CD4-positive, alpha-beta T cell (primary cell): Measurements from ENCODE around the gene ZNF84. TPM values are rescaled to one million over a fixed set of nuclear protein-coding genes. Genes with fewer than 3 reads are reported as not detected.

ENCODE experiments used
- ATAC-seq: fragments of 200-7000 bp; cut with Tn5 transposase; one replicate; pipeline ENCODE4 v1.10.0; 2022; ENCODE audit warnings: mild to moderate bottlenecking; ENCODE audit not compliant: poor library complexity
- CTCF ChIA-PET: fragments of 350-600 bp; sonication (Branson Sonifier 250); formaldehyde crosslinking; loops from one replicate; lab custom pipeline; 2021; ENCODE audit warnings: antibody characterized with exemption, inconsistent platforms; lab: Charles Lee
- POLR2A ChIA-PET: fragments of 350-600 bp; sonication (Branson Sonifier 250); formaldehyde crosslinking; loops from one replicate; lab custom pipeline; 2021; ENCODE audit warnings: antibody characterized with exemption, inconsistent platforms; lab: Charles Lee
- DNase-seq, 14 experiments: peaks; one replicate each; pipeline ENCODE4 v3.0.0-alpha.2; 2013 to 2020; ENCODE audit warnings: mixed read lengths in 2 of 14
- H3K27ac ChIP-seq, 2 donors: one replicate each; pipeline versions ENCODE4 v1.5.1 to v1.7.0; 2013; ENCODE audit warnings: low read length in 2 of 2, low read depth in 1 of 2, mild to moderate bottlenecking in 1 of 2
- H3K27me3 ChIP-seq, 2 experiments: 1 replicate in 1 of 2; 2 replicates in 1 of 2; pipeline versions ENCODE4 v1.6.1 to v1.7.0; 2013; ENCODE audit warnings: low read length in 2 of 2, control low read depth in 1 of 2, mild to moderate bottlenecking in 1 of 2, moderate library complexity in 1 of 2; ENCODE audit not compliant: insufficient read depth in 2 of 2, control insufficient read depth in 1 of 2
- H3K36me3 ChIP-seq: one replicate; pipeline ENCODE4 v1.6.1; 2013; ENCODE audit warnings: low read length, control low read depth; ENCODE audit not compliant: insufficient read depth
- H3K4me1 ChIP-seq: one replicate; pipeline ENCODE4 v1.6.1; 2013; ENCODE audit warnings: low read length, control low read depth; ENCODE audit not compliant: insufficient read depth
- H3K4me3 ChIP-seq: one replicate; pipeline ENCODE4 v1.5.1; 2013; ENCODE audit warnings: mild to moderate bottlenecking, low read length, moderate library complexity
- H3K9me3 ChIP-seq, 2 experiments: 1 replicate in 1 of 2; 2 replicates in 1 of 2; pipeline versions ENCODE4 v1.6.1 to v1.7.0; 2013; ENCODE audit warnings: low read length in 2 of 2, mild to moderate bottlenecking in 2 of 2, control low read depth in 1 of 2, moderate library complexity in 1 of 2; ENCODE audit not compliant: control insufficient read depth in 1 of 2, insufficient read depth in 1 of 2
- H3K27ac Mint-ChIP-seq: one replicate; pipeline ENCODE4 v1.8.0; 2020; ENCODE audit warnings: mixed read lengths
- H3K27me3 Mint-ChIP-seq: one replicate; pipeline ENCODE4 v1.8.0; 2021; ENCODE audit warnings: mixed read lengths
- H3K36me3 Mint-ChIP-seq: one replicate; pipeline ENCODE4 v1.8.0; 2021; ENCODE audit warnings: low read depth, mixed read lengths
- H3K4me1 Mint-ChIP-seq: one replicate; pipeline ENCODE4 v1.8.0; 2021; ENCODE audit warnings: low read depth, mixed read lengths
- H3K4me3 Mint-ChIP-seq: one replicate; pipeline ENCODE4 v1.8.0; 2020; ENCODE audit warnings: mild to moderate bottlenecking, mixed read lengths
- H3K9me3 Mint-ChIP-seq: one replicate; pipeline ENCODE4 v1.8.0; 2020; ENCODE audit warnings: mixed read lengths
- CTCF ChIP-seq: fragments of 200-600 bp; IDR thresholded peaks from one replicate; pipeline ENCODE4 v1.8.0; 2022; ENCODE audit warnings: antibody characterized with exemption, mild to moderate bottlenecking
- intact Hi-C, 2 experiments: fragments of 100-400 bp; cut with DNase I in 1 of 2; cut with micrococcal nuclease in 1 of 2; formaldehyde crosslinking; loops; one replicate each; pipeline versions ENCODE4 v1.15.1 to v1.9.0; 2023 to 2025; cut with DNase I, micrococcal nuclease
- total RNA-seq, 174 experiments: library from RNA in 2 of 174; stranded (reverse) in 2 of 174; gene quantifications; one replicate each; pipeline ENCODE4 v1.2.3 and lab custom pipeline; 2021 to 2026

ZNF84 gene
- total RNA-seq, 2 experiments from 2014 or later: 22.8 to 26.0 TPM

GRCh38 chr12:133107121-133107520, 69.8 kb downstream of the ZNF84 start:
- H3K4me3 ChIP-seq: no peak overlapping the region
- intact Hi-C loops: loop anchor here in 1 of 2 experiments (5.0 kb wide), 1 partner anchor 55 kb away; no protein-coding TSS in a partner anchor
- DNase-seq (no peak), ATAC-seq (no peak)
- no peak overlapping the region for H3K27ac ChIP-seq
- Mint-ChIP-seq H3K9me3 (peaks cover 12% of the 10 kb centered on the region), H3K4me1 (no peaks in the 10 kb centered on the region), H3K27me3 (no peaks in the 10 kb centered on the region), H3K36me3 (peaks cover 100% of the 10 kb centered on the region), H3K27ac (no peak overlapping the region), H3K4me3 (no peak overlapping the region)
- H3K36me3 ChIP-seq: peaks cover 41% of the 10 kb centered on the region
- ChIA-PET POLR2A (no interaction called here), CTCF (no interaction called here)
- no peaks in the 10 kb centered on the region for H3K4me1 ChIP-seq
- no peaks in the 10 kb centered on the region for H3K27me3 ChIP-seq
- TF ChIP-seq CTCF: no peak
- peaks cover 36 to 100% of the 10 kb centered on the region in 2 experiments for H3K9me3 ChIP-seq

GRCh38 chr12:133108150-133108549, 70.8 kb downstream of the ZNF84 start:
- POLR2A ChIA-PET: no interaction called here
- DNase-seq (no peak), ATAC-seq (no peak)
- Histone ChIP-seq H3K27me3 (no peaks in the 10 kb centered on the region), H3K27ac (no peak overlapping the region), H3K36me3 (peaks cover 31% of the 10 kb centered on the region), H3K9me3 (peaks cover 37 to 97% of the 10 kb centered on the region in 2 experiments), H3K4me1 (no peaks in the 10 kb centered on the region), H3K4me3 (no peak overlapping the region)
- H3K4me1 Mint-ChIP-seq: no peaks in the 10 kb centered on the region
- no peak overlapping the region for H3K4me3 Mint-ChIP-seq
- CTCF ChIA-PET: no interaction called here
- no peaks in the 10 kb centered on the region for H3K27me3 Mint-ChIP-seq
- peaks cover 96% of the 10 kb centered on the region for H3K36me3 Mint-ChIP-seq
- H3K27ac Mint-ChIP-seq: no peak overlapping the region
- intact Hi-C loops: loop anchor here in 1 of 2 experiments (5.0 kb wide), 1 partner anchor 56 kb away; no protein-coding TSS in a partner anchor
- no peak for TF ChIP-seq CTCF
- peaks cover 15% of the 10 kb centered on the region for H3K9me3 Mint-ChIP-seq

Other genes starting within 250 kb of the ZNF84 start
- gene GOLGA3, start 208.6 kb upstream of the ZNF84 start, total RNA-seq: 10 to 100 TPM; 31.5 to 34.0 TPM
- 10 to 100 TPM; 75.1 to 85.6 TPM for gene CHFR, start 149.9 kb upstream of the ZNF84 start, total RNA-seq
- 1 to 10 TPM; 5.3 to 5.8 TPM for gene ZNF605, start 81.2 kb upstream of the ZNF84 start, total RNA-seq
- gene ZNF26, start 51.1 kb upstream of the ZNF84 start, total RNA-seq: 10 to 100 TPM; 29.1 to 31.9 TPM
- gene ZNF140, start 43.4 kb downstream of the ZNF84 start, total RNA-seq: 1 to 10 TPM; 6.6 to 8.5 TPM
- gene ZNF891, start 92.8 kb downstream of the ZNF84 start, total RNA-seq: 1 to 10 TPM; 4.5 TPM
- 10 to 100 TPM; 43.3 to 47.8 TPM for gene ZNF10, start 93.1 kb downstream of the ZNF84 start, total RNA-seq
- gene ZNF268, start 144.0 kb downstream of the ZNF84 start, total RNA-seq: 10 to 100 TPM; 15.1 to 17.6 TPM
- gene ANHX, start 198.4 kb downstream of the ZNF84 start, total RNA-seq: not detected